HTERT RPE-1 (cell line): Measurements from ENCODE around the gene WEE1.
"Not testable (repeated sequence)": the region's sequence is repeated elsewhere in the genome, so short reads cannot be mapped to it uniquely, and the experiment has no call there.

Experiments
- in situ Hi-C: fragments of 300-500 bp; cut with MboI; formaldehyde crosslinking; loops from 4 replicates; pipeline ENCODE4 v1.14.3; 2020; ENCODE audit warnings: low sequenced_read_pairs

The WEE1 gene

DNA sequence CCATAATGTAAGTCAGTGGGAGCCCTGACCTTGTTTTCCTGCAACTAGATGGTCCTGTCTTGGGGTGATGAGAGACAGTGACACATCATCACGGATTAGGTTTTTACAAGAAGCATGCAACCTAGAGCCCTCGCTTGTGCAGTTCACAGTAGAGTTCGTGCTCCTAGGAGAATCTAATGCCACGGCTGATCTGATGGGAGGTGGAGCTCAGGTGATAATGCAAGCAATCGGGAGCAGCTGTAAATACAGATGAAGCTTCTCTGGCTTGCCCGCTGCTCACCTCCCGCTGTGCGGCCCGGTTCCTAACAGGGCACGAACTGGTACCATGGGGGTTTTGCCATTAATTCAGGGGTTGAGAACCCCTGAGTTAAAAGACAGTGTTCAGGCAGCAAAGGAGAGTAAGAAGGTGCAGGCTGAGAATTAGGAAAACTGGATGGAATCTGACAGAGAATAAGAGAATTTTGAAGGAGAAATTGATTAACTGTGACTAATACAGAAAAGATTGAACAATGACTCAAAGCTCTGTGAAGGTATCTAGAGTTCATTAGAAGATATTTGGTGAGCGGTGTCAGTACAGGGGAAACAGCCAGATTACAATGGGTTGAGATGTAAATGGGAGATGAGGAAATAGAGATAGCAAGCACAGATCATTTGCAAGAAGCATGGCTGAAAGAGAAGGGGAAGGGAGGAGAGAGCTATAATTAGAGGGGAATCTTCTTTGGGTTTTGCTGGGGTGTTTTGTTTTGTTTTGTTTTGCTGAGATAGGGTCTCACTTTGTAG is 21.0 kb downstream of the WEE1 start:
- in situ Hi-C loops = no loop called here

DNA sequence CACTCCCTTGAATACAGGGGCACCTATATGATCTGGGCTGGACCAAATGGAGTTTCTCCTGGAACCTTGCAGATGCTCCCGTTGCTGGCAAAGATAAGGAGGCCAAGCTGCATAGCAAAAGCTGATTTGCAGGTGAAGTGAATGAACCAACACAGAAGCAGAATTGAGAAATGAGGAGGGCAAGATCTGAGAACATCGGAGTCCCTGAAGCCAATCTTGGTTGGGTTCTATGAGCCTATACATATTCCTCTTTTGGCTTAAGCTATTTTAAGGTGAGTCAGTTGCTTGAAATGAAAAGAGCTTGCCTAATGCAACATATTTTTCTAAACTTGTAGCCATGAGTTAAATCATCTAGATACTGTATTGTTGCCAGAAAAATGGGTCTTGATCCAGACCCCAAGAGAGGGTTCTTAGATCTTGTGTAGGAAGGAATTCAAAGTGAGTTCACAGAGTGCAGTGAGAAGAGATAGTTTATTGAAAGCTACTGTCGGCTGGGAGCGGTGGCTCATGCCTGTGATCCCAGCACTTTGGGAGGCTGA is 23.5 kb downstream of the WEE1 start:
- in situ Hi-C loops = no loop called here

DNA sequence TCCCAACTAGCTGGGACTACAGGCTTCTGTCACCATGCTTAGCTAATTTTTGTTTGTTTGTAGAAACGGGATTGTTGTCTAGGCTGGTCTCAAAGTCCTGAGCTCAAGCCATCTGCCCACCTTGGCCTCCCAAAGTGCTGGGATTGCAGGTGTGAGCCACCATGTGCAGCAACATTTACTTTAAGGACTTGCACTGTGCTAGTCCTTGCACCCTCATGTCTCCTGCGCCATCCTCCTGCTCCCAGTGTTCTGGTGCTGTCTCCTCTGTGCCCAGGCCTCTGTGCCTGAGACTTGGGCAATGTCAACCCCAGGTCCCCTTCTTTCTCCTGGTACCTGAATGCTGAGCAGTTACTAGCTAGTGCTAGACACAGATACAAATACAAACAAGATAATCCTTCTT is 26.7 kb downstream of the WEE1 start:
- in situ Hi-C loops = no loop called here

DNA sequence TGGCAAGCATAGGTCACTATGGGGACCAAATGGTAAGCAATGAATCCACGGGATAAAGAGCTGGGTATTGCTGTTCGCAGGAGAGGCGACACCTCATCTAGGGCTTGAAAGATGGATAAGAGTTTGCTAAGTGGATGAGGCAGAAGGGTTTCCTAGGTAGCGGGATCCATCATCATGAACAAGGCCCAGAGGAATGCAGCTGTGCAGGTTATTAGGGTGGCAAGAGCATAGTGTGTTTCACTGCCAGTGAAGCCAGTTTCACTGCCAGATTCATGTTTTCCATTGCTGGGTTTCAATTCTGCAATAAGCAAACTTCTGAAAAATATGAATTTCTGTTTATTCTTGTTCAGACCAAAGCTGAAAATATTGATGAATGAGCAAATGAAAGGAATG is 27.2 kb downstream of the WEE1 start:
- in situ Hi-C loops = no loop called here

DNA sequence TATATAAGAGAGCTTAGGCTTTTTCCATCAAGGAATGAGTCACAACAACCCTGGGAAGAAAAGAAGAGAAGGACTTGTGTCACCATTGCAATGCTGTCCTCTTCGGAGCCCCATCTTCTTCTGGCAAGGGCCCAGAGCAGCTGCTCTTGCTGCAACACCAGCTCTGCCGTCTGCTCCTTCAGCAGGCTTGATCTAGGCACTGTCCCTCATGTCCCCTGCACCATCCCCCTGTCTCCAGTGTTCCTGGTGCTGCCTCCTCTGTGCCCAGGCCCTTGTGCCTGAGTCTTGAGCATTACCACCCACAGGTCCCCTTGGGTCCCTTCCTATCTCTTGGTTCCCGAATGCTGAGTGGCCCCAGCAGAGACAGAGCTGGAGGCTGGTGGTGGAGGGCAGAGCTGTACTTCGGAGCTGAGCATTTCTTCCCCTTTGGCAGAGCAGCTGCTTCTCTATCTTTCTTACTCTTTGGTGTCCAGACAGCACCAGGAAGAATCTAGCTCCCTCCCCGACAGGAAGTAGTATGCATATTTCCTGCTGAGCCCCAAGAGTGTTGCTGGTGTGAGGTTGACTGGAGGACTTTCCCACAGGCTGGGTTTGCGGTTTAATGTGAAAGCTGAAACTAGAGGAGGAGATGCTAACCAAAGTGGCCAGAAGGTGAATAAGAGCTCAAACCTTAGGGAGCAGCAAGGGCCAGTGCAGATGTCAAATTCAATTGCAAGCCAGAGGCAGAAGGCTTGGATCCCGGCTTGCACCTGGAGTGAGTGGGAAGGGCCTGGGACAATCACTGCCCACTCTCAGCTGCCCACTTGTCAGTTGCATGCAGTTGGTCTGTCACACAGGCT is 27.8 kb downstream of the WEE1 start:
- in situ Hi-C loops = no loop called here

DNA sequence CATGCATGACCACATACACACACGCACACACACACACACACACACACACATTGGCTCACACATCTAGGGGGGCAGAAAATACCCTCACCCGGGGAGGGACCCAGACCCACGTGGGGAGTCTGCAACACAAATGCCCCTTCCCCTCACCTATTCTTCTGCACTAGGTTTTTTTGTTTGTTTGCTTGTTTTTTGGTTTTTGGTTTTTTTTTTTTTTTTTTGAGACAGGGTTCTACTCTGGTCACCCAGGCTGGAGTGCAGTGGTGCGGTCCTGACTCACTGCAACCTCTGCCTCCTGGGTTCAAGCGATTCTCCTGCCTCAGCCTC is 28.4 kb downstream of the WEE1 start:
- in situ Hi-C loops = no loop called here

DNA sequence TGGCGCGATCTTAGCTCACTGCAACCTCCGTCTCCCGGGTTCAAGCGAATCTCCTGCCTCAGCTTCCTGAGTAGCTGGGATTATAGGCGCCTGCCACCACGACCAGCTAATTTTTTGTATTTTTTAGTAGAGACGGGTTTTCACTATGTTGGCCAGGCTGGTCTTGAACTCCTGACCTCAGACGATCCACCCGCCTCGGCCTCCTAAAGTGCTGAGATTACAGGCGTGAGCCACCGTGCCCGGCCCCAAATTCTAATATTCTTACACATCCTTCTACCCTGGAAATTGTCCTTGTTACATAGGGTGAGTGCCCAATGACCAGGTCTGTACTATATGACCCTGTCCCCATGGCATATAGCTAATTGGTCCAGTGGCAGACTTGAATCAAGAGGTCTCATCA is 29.7 kb downstream of the WEE1 start:
- in situ Hi-C loops = not testable (repeated sequence)

DNA sequence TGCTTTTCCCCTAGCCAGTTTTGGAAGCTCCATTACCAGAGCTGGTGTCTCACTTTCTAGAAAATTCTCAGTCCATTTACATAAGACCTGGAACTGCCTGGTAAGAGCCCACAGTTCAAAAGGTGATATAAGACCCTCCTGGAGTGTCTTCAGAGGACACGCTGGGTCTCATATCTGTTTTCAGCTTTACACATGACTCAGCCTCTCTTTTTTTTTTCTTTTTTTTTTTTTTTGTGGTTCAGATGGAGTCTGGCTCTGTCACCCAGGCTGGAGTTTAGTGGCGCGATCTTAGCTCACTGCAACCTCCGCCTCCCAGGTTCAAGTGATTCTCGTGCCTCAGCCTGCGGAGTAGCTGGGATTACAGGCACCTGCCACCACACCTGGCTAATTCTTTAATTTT is 30.7 kb downstream of the WEE1 start:
- in situ Hi-C loops = no loop called here

DNA sequence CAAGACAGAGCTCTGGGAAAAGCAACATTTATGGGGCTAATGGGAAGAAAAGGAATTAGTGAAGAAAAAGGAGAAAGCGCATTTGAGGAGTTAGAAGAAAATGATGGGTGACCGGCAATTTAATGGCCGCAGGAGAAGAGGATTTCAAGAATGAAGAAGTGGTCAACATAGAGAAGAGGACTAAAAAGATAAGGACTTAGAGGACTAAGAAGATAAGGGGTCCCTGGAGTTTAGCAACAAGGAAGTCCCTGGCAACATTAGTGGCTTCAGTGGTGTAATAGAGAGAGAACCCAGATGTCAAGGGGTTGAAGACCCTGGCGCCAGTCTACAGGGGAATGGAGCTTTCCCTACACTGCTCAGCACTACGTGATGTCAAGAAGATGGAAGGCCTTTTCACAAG is 32.3 kb downstream of the WEE1 start:
- in situ Hi-C loops = no loop called here

DNA sequence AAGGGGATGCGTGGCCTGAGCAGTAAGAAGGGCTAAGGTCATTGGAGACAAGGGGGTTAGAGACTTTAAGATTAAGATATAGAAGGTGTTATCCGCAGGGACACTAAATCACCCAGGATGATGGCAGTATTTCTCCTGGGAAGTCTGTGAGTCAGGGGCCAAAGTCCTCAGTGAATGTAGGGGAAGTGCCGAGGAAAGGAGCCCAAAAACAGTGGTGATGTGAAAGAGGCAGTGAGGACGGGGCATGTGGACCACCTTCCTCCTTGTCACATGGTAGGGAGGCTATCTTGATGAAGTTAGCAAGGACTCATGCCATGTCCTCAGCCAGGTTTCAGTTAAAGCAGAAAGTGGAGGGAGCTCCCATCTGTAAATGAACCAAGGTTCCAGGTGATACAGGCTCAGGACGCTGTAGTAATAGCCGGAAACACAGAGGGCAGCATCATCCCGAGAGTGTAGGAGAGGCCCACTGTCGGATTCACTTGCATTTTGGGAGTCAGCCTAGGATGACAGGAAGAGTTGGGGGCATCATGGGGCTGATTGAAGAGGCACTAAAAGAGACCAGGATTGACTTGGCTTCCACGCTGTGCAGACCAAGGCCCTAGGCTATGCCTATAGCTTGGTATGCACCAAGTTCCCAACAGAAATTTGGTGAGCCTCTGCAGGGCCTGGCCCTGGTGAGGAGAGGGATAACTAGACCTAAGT is 33.5 kb downstream of the WEE1 start:
- in situ Hi-C loops = no loop called here

DNA sequence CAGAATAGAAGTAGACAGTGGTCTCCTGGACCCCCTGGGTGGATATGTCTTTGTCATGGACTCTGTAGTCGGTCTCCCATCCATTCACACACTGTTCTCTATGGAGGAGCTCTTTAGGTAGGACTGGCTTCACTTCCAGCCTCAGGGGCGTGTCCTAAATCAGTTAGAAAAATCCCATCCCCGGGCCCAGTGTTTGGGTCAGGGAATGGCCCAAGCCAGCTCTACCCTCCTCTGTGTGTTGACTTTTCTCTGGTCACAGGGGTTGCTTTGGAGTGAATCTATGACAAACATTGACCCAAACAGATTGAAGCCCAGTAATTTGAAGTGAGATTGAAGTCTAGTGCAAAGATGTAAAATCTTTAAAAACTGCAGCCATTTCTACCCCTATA is 34.0 kb downstream of the WEE1 start:
- in situ Hi-C loops = no loop called here

DNA sequence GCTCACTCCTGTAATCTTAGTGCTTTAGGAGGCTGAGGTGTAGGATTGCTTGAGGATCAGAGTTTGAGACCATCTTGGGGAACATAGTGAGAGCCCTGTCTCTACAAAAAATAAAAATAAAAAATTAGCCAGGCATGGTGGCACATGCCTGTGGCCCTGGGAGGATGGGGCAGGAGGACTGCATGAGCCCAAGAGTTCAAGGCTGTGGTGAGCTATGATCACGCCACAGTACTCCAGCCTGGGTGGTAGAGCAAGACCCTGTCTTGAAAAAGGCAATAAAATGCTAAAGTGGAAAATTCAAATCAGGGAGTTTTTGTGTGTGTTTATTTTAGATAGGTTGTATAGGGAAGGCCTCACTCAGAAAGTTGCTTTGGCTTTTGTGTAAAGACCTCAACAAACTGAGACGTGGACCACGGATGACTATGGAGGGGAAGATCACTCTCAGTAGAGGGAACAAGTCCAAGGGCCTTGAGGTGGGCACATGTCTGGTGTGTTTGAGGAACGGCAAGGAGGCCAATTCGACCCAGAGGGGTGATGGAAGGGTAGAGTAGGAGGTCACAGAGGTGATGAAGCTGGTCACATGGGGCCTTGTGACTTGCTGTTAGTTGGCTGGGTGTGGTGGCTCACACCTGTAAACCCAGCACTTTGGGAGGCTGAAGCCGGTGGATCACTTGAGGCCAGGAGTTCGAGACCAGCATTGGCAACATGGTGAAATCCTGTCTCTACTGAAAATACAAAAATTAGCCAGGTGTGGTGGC is 35.7 kb downstream of the WEE1 start:
- in situ Hi-C loops = no loop called here

DNA sequence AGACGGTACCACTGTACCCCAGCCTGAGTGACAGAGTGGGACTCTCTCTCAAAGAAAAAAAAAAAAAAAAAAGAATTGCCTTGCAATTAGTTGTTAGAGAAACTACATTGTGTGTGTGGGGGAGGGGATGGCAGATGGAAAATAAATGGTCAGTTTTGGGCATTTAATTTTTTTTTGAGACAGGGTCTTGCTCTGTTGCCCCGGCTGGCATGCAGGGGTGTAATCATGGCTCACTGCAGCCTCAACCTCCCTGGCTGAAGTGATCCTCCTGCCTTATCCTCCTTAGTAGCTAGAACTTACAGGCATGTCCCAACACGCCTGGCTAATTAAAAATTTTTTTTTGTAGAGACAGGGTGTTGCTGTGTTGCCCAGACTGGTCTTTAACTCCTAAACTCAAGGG is 36.4 kb downstream of the WEE1 start:
- in situ Hi-C loops = no loop called here

DNA sequence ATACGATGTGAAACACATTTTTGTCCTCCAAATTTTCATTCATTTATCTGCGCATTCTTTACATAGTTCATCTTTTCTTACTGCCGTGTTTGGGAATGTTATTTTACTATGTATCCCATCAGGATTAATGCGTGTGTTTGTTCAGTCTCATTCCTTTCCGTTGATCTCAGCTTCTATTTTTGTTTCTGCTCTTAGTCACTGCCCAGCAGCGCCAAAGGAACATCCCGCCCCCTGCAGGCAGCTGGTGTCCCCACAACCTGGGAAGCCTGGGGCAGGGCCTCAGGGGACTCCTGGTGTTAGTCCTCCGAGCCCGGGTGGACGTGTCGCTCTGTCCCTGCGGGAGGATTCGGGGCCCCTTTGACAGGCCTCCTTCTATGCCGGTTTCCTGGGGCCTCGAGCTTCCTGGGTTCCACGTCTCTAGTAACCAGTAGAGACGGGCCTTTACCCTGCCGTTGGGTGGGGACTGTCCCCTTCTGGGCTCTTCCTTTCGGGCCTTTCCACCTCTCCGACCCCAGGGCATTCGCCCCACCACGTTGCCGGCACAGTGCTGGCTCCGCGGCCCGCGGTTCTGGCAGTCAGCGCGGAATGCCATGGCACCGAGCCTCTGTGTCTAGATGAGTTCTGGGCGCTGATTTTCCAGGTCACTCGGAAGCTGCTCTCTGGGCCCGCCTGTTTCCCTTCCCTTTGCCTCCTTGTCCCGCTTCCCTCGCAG is 39.8 kb downstream of the WEE1 start:
- in situ Hi-C loops = no loop called here

DNA sequence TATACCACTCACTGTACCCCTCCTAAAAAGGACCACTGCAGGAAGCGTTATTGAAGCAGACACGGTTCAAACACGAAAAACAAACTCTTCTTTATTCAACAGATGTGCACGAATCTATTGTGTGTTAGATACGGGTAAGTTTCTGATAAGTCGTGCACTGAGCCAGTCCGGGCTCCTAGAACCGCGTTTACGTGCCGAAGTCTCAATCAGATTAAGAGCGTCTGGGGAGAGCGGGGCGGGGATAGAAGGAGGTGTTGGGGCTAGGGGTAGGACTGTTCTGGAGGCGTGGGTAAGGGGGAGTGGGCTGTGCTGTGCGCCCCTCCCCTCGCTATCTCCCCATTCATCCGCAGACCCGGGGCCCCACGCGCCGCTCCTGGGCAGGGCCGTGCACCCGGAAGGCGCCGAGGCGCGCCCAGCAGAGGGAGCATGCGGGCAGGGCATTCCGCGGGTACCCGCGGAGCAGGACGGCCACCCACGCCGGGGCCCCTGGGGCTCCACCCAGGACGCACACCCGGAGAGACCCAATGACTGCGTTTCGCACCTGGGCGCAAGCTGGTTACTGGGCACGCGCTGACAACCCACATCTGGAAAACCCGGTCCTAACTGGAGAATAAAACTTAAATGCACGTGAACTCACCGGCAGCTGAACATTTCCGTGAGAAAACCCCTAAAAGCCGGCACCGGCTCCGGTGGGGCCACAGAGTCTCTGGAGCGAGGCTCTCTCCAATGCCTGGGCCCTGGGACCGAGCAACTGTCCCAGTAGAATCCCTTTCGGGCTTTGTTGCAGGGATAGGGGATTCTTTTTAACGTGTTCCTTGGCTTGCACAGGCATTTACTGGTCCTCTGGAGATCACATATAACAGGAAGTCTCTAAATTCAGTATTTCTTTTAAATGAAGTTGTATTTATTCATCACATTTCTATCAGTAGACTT is 40.6 kb downstream of the WEE1 start:
- in situ Hi-C loops = no loop called here

DNA sequence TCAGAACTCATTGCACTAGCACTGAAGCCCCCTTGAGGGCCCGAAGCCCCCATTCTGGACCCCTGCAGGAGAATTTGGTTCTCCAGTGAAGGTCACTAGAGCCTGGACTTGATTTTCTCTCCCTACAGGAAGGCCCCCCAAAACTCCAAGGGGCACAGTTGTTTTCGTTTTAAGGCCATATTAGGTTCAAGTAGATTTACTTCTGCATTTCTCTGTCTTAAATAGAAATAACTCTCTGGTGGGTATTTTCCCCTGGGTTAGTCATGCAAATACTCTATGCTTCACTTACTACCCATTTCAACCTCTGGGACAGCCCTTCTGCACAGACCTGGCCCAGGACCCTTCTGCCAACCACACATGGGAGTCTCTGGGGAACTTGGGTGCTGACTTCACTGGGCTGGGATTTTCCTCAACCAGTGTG is 41.6 kb downstream of the WEE1 start:
- in situ Hi-C loops = no loop called here

DNA sequence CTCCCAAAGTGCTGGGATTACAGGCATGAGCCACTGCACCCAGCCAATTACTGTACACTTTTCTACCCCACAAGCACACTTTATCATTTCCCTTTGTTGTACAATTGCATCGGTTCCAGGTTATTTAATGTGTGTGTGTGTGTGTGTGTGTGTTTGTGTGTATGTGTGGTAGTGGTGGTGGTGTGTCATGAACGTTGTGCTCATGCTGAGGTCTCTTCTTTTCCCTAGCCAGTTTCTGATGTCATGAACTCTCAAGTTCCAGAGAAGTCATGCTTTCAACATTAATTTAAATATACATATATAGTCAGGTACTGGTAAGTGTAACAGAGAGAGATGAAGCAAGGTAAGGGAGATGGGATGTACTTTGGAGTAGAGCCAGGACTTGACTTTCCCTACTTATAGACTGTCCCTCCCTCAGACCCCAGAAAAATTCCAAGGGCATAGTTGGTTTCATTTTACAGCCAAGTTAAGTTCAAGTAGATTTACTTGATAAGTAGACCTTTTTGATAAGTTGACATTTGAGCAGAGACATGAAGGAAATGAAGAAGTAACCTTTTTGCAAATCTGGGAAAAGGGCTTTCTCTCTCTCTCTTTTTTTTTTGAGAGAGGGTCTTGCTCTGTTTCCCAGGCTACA is 42.7 kb downstream of the WEE1 start:
- in situ Hi-C loops = no loop called here

DNA sequence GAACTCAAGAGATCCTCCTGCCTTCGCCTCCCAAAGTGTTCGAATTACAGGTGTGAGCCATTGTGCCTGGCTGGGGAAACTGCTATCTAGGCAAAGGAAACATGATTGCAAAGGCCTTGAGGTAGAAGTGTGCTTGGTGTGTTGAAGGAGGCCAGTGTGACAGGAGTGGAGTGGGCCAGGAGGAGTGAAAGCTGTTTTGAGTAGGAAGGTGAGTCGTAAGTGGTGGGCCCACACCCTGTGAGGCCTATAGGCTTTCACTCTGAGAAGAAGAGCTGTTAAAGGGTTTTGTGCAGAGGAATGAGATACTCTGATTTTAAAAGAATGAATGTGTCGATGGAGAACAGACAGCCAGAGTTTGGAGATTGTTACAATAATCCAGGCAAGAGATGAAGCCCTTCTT is 43.4 kb downstream of the WEE1 start:
- in situ Hi-C loops = no loop called here

DNA sequence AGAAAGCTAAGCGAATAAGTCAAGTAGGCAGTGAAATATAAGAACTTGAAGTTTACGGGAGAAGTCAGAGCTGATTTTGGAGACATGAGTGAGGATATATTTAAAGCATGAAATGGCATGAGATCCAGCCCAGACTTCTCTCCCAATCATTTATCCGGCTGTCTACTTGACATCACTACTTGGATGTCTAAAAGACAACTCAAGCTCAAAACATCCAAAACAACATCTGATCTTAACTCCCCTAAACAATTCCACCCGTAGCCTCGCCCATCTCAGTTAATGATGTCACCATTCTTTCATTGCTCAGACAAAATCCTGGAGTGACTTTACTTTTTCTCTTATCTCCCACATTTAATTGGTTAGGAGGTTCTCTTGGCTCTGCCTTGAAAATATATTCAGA is 44.5 kb downstream of the WEE1 start:
- in situ Hi-C loops = no loop called here
